DOHH2 (cell line): ENCODE data around the gene PSMA2.

Experiments used
- CTCF ChIP-seq: fragments of 200-600 bp; sonication (generic); IDR thresholded peaks from one replicate; pipeline ENCODE4 v1.5.1; 2014; ENCODE audit warnings: antibody characterized with exemption, mild to moderate bottlenecking, low read depth, low read length; ENCODE audit not compliant: poor library complexity, severe bottlenecking
- EZH2phosphoT487 ChIP-seq: fragments of 200-600 bp; sonication (generic); IDR thresholded peaks from 2 replicates; pipeline ENCODE4 v1.6.1; 2017; ENCODE audit warnings: borderline replicate concordance, mild to moderate bottlenecking, antibody characterized with exemption, low read length, moderate library complexity, mixed read lengths

GRCh38 chr7:42981601-42982000 lies 49.6 kb upstream of the PSMA2 start:
- TF ChIP-seq CTCF: no peak
- TF ChIP-seq EZH2phosphoT487: no peak
